Measurements from ENCODE around the gene VWA8. TPM values are rescaled to one million over a fixed set of nuclear protein-coding genes. Genes with fewer than 3 reads are reported as not detected.

The VWA8 gene
- polyA plus RNA-seq, 1 of the 3 experiments (the other 2 are of a cell fraction), result 5.5 TPM

GRCh38 chr13:41722684-41723535 is 238.0 kb downstream of the VWA8 start:
- no peak for DNase-seq
- Histone ChIP-seq H3K27me3 (ENCODE audit: insufficient read depth) (no peaks in the 10 kb centered on the region), H3K9me3 (no peaks in the 10 kb centered on the region), H3K36me3 (replicated peaks in 1 of 2; ENCODE audit: control insufficient read depth in 1 of 2, insufficient read depth in 2 of 2, low read length in 1 of 2) (peaks cover 37 to 41% of the 10 kb centered on the region in 2 experiments), H4K20me1 (ENCODE audit: insufficient read depth) (no peaks in the 10 kb centered on the region), H2AFZ (ENCODE audit: low read depth) (no peak overlapping the region), H3K9ac (no peak overlapping the region), H3K9me2 (no peaks in the 10 kb centered on the region; the same call in 1 of the 2 replicates), H3F3A (replicated peaks; ENCODE audit: insufficient read depth) (no peaks in the 10 kb centered on the region), H3K4me3 (ENCODE audit: low read depth in 2 of 2, low read length in 1 of 2) (no peak overlapping the region), H3K4me1 (ENCODE audit: control insufficient read depth in 1 of 2, insufficient read depth in 2 of 2, low read depth in 1 of 2, low read length in 1 of 2) (no peaks in the 10 kb centered on the region), H3K27ac (ENCODE audit: low read depth in 2 of 2, low read length in 1 of 2) (no peak overlapping the region), H3K79me2 (ENCODE audit: insufficient read depth) (no peaks in the 10 kb centered on the region), H3K4me2 (no peak overlapping the region)
- CTCF ChIA-PET, result no interaction called here
- 89% methylated on average over 4 of the region's 4 CpGs for WGBS (ENCODE audit: low lambda C conversion rate)
- TF ChIP-seq SIN3A (IDR thresholded peaks at IDR 0.05; ENCODE audit: borderline replicate concordance, low read depth, low read length), result no peak
- no peak for TF ChIP-seq PBX3 (IDR thresholded peaks at IDR 0.05)
- no peak for TF ChIP-seq TCF12 (IDR thresholded peaks at IDR 0.05)
- TF ChIP-seq CHD2 (IDR thresholded peaks at IDR 0.05; ENCODE audit: low read length, partially characterized antibody), result no peak
- TF ChIP-seq NRF1 (IDR thresholded peaks at IDR 0.05; ENCODE audit: low read depth, low read length), result no peak
- no peak for TF ChIP-seq POLR2AphosphoS5 (IDR thresholded peaks at IDR 0.05; ENCODE audit: low read depth, low read length)
- no peak for TF ChIP-seq CTCF (IDR thresholded peaks at IDR 0.05)
- TF ChIP-seq IRF3 (IDR thresholded peaks at IDR 0.05; ENCODE audit: low read depth, low read length), result no peak
- TF ChIP-seq MXI1 (IDR thresholded peaks at IDR 0.05; ENCODE audit: low read depth, low read length), result no peak
- TF ChIP-seq GATA2 (CRISPR knock-in tag; IDR thresholded peaks at IDR 0.05), result no peak
- POLR2A ChIA-PET, result no interaction called here

- ChIA-PET POLR2A (no interaction called here), CTCF (interaction anchor here (0.6 kb wide), 1 partner anchor 54 kb away, joined by 3 read pairs; no protein-coding TSS in a partner anchor)
Measured at GRCh38 chr13:41720839-41721561, 239.9 kb downstream of the VWA8 start.

More at GRCh38 chr13:41720839-41721561, 239.9 kb downstream of the VWA8 start:
- no peak overlapping the region for H2AFZ ChIP-seq (ENCODE audit: low read depth)
- no peaks in the 10 kb centered on the region; the same call in 1 of the 2 replicates for H3K9me2 ChIP-seq
- no peaks in the 10 kb centered on the region; a peak in 1 of 4 replicates for H3K4me1 ChIP-seq (ENCODE audit: control insufficient read depth in 1 of 2, insufficient read depth in 2 of 2, low read depth in 1 of 2, low read length in 1 of 2)
- H3K9me3 ChIP-seq, result no peaks in the 10 kb centered on the region
- no peaks in the 10 kb centered on the region for H3K79me2 ChIP-seq (ENCODE audit: insufficient read depth)
- no peaks in the 10 kb centered on the region for H3F3A ChIP-seq (replicated peaks; ENCODE audit: insufficient read depth)
- no peak for TF ChIP-seq CTCF (IDR thresholded peaks at IDR 0.05)
- TF ChIP-seq IRF3 (IDR thresholded peaks at IDR 0.05; ENCODE audit: low read depth, low read length), result no peak
- no peak for TF ChIP-seq NRF1 (IDR thresholded peaks at IDR 0.05; ENCODE audit: low read depth, low read length)
- no peak for TF ChIP-seq NFIC (IDR thresholded peaks at IDR 0.05; ENCODE audit: borderline replicate concordance)
- no peak for TF ChIP-seq MEF2A (IDR thresholded peaks at IDR 0.05; ENCODE audit: borderline replicate concordance, low read depth)
- TF ChIP-seq RXRA (IDR thresholded peaks at IDR 0.05; ENCODE audit: borderline replicate concordance, low read depth), result no peak
- TF ChIP-seq USF1 (IDR thresholded peaks at IDR 0.05; ENCODE audit: borderline replicate concordance, low read depth), result no peak
- H3K4me3 ChIP-seq (ENCODE audit: low read depth in 2 of 2, low read length in 1 of 2), result no peak overlapping the region
- no peak overlapping the region for H3K9ac ChIP-seq
- H3K4me2 ChIP-seq, result no peak overlapping the region
- H4K20me1 ChIP-seq (ENCODE audit: insufficient read depth), result no peaks in the 10 kb centered on the region
- H3K27me3 ChIP-seq (ENCODE audit: insufficient read depth), result no peaks in the 10 kb centered on the region
- 98% methylated on average over 5 of the region's 5 CpGs for WGBS (ENCODE audit: low lambda C conversion rate)
- H3K36me3 ChIP-seq (replicated peaks in 1 of 2; ENCODE audit: control insufficient read depth in 1 of 2, insufficient read depth in 2 of 2, low read length in 1 of 2), result peaks cover 35 to 37% of the 10 kb centered on the region in 2 experiments
- DNase-seq, result no peak
- H3K27ac ChIP-seq (ENCODE audit: low read depth in 2 of 2, low read length in 1 of 2), result no peak overlapping the region
